AG04450 (cell line): ENCODE results near the gene LY6G6D. TPM values are rescaled to one million over a fixed set of nuclear protein-coding genes. Genes with fewer than 3 reads are reported as not detected.

Experiments
- CTCF ChIA-PET: fragments of 300-600, 350-600 bp; formaldehyde crosslinking; extraction: SDS; loops from one replicate; lab custom pipeline; 2022; ENCODE audit warnings: antibody characterized with exemption, inconsistent platforms; lab: Charles Lee
- POLR2A ChIA-PET: fragments of 350-600 bp; formaldehyde crosslinking; extraction: SDS; loops from one replicate; lab custom pipeline; 2021; ENCODE audit warnings: antibody characterized with exemption, inconsistent platforms; lab: Yijun Ruan, JAX
- DNase-seq: peaks from one replicate; pipeline ENCODE4 v3.0.0-alpha.2; 2011; ENCODE audit warnings: low read depth, low spot score
- H3K27ac ChIP-seq: one replicate; pipeline ENCODE4 v1.5.1; 2012; ENCODE audit warnings: low read depth, low read length, control low read depth
- H3K27me3 ChIP-seq: one replicate; pipeline ENCODE4 v1.6.0; 2012; ENCODE audit warnings: low read length; ENCODE audit not compliant: control insufficient read depth, insufficient read depth
- H3K4me3 ChIP-seq: 2 replicates; pipeline ENCODE4 v1.5.1; 2011; ENCODE audit warnings: mild to moderate bottlenecking, low read depth, low read length, control low read depth
- H3K9me3 ChIP-seq: 2 replicates; pipeline ENCODE4 v1.5.1; 2012; ENCODE audit warnings: low read length; ENCODE audit not compliant: control insufficient read depth, insufficient read depth
- polyA plus RNA-seq: library from polyadenylated mRNA; depleted of rRNA; stranded (reverse); fragments of >200 nt; gene quantifications from 2 replicates; pipeline ENCODE4 v1.2.3, GENCODE V29; 2011
- TF ChIP-seq, protein P1 (sequence below): IDR thresholded peaks from 2 replicates; pipeline ENCODE4 v1.5.1; 2011; ENCODE audit warnings: low read depth, low read length, control low read depth, inconsistent platforms

LY6G6D gene
- polyA plus RNA-seq, 1 experiment: not detected

DNA sequence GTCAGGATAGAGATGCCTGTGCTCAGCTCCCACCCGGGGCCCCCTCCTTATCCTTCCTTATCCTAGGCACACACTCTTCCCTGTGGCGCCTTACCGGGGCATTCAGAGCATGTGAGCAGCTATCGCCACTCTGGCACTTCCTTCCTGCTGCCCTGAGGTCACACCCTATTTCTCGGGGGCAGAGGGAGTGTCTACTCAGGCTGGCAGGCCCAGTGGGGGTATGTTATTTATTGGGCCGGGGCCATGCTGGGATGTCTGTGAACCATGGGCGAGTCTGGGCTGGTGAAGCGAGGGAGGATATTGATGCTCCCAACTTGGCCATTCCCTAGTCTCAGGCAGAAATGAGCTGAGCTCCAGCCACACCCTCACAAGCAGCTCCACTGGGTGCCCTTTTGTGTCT is 3.9 kb upstream of the LY6G6D start:
- CTCF ChIA-PET: interaction anchor here (0.7 to 1.0 kb wide), 2 partner anchors 18 to 268 kb away, joined by 4 to 5 read pairs; no protein-coding TSS in a partner anchor
- TF ChIP-seq, protein P1, sequence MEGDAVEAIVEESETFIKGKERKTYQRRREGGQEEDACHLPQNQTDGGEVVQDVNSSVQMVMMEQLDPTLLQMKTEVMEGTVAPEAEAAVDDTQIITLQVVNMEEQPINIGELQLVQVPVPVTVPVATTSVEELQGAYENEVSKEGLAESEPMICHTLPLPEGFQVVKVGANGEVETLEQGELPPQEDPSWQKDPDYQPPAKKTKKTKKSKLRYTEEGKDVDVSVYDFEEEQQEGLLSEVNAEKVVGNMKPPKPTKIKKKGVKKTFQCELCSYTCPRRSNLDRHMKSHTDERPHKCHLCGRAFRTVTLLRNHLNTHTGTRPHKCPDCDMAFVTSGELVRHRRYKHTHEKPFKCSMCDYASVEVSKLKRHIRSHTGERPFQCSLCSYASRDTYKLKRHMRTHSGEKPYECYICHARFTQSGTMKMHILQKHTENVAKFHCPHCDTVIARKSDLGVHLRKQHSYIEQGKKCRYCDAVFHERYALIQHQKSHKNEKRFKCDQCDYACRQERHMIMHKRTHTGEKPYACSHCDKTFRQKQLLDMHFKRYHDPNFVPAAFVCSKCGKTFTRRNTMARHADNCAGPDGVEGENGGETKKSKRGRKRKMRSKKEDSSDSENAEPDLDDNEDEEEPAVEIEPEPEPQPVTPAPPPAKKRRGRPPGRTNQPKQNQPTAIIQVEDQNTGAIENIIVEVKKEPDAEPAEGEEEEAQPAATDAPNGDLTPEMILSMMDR: no peak
- H3K27ac ChIP-seq: no peak overlapping the region
- H3K27me3 ChIP-seq: peaks cover 31% of the 10 kb centered on the region
- H3K4me3 ChIP-seq: no peak overlapping the region
- POLR2A ChIA-PET: no interaction called here
- no peaks in the 10 kb centered on the region for H3K9me3 ChIP-seq
- DNase-seq: no peak

DNA sequence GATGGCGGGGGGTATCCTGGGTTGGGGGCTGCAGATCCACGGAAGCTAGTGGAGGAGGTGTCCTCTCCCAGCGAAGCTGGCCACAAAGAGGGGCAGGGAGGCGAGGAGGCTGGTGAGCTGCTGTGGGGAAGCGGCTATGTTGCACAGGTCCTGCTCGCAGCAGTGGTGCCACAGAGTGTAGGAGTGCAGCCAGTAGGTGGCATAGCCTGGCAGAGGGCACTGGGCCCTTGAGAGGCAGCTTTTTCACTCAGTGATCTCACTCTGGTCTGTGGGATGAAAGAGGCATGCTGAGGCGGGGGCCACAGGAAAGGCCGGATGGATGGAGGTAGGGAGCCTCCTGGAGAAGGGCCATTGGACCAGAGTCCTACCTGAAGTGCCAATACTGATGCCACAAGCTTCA is 2.9 kb upstream of the LY6G6D start:
- POLR2A ChIA-PET: no interaction called here
- H3K4me3 ChIP-seq: no peak overlapping the region

GRCh38 chr6:31713465-31713864 is 1.7 kb upstream of the LY6G6D start:
- ChIA-PET POLR2A (interaction anchor here (0.8 to 1.1 kb wide), 2 partner anchors 10 to 114 kb away, joined by 3 read pairs; partner anchors contain the start of gene HSPA1B), CTCF (interaction anchor here (1.5 to 2.2 kb wide), 2 partner anchors 10 to 78 kb away, joined by 4 to 6 read pairs; partner anchors contain the start of gene ABHD16A)
- Histone ChIP-seq H3K9me3 (no peaks in the 10 kb centered on the region), H3K27ac (no peak overlapping the region), H3K4me3 (no peak overlapping the region), H3K27me3 (peaks cover 34% of the 10 kb centered on the region)
- no peak for DNase-seq
- TF ChIP-seq, protein P1: no peak

More for the DNA sequence above, 2.9 kb upstream of the LY6G6D start:
- TF ChIP-seq, protein P1: no peak
- no peak overlapping the region for H3K27ac ChIP-seq
- DNase-seq: no peak
- no peaks in the 10 kb centered on the region for H3K9me3 ChIP-seq
- peaks cover 33% of the 10 kb centered on the region for H3K27me3 ChIP-seq
- CTCF ChIA-PET: interaction anchor here (1.5 to 2.2 kb wide), 2 partner anchors 9 to 79 kb away, joined by 4 to 6 read pairs; partner anchors contain the start of gene ABHD16A

DNA sequence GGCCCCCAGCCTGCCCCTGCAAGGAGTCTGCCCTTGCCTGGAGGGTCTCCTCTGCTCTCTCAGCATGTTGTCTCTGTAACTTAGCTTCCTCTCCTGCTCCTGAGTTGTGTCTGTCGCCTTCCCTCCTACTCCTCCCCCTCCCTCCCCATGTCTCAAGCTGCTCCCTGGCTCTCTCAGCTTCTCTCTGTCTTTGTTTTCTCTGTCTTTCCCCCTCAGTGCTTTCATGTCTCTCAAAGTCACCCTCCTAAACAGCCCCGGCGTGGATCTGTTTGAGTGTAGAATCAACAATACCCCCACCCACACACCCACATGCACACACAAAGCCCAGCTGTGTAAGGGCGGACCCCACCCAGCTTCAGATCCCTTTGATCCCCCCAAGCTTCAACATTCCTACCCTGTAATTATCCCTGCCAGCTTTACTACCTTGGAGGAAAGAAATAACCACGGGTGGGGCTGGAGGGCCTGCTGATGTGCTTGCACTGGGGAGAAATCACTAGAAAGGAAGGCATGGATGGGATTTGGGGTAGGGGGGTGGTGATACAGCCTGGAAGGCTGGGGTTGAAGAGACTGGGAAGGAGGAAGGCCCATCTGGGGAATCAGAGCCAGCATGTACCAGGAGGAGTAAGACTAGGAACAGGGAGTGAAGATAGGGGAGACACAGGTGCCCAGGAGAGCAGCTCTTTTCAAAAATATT is 1.0 kb upstream of the LY6G6D start:
- peaks cover 37% of the 10 kb centered on the region for H3K27me3 ChIP-seq
- H3K9me3 ChIP-seq: no peaks in the 10 kb centered on the region
- TF ChIP-seq, protein P1: no peak
- H3K4me3 ChIP-seq: no peak overlapping the region
- ChIA-PET CTCF (interaction anchor here (1.4 to 2.2 kb wide), 2 partner anchors 10 to 82 kb away, joined by 3 to 6 read pairs; partner anchors contain the start of genes ABHD16A and VARS1), POLR2A (interaction anchor here (0.7 to 1.1 kb wide), 3 partner anchors 10 to 113 kb away, joined by 3 to 5 read pairs (median 3); partner anchors contain the start of gene HSPA1B)
- no peak for DNase-seq
- no peak overlapping the region for H3K27ac ChIP-seq
